RWPE1 (cell line): ENCODE measurements around the gene IKZF4.

Source experiments
- CTCF ChIA-PET: fragments of 350-600 bp; sonication (Branson Sonifier 250); formaldehyde crosslinking; extraction: SDS; loops from one replicate; lab custom pipeline; 2021; lab: Yijun Ruan, JAX
- POLR2A ChIA-PET: fragments of 400-600 bp; formaldehyde crosslinking; extraction: SDS; loops from one replicate; lab custom pipeline; 2020; ENCODE audit warnings: antibody characterized with exemption; ENCODE audit not compliant: low non-redundant PET; lab: Yijun Ruan, JAX
- DNase-seq: peaks from one replicate; pipeline ENCODE4 v3.0.0; 2012; ENCODE audit warnings: low spot score
- H3K27ac ChIP-seq: fragments of 450-650 bp; 2 replicates; pipeline ENCODE4 v1.5.1; 2017
- TF ChIP-seq, protein P1 (sequence below): fragments of 450-650 bp; conservative IDR thresholded peaks from 2 replicates; pipeline ENCODE4 v1.5.1; 2017; ENCODE audit warnings: low read depth, mild to moderate bottlenecking

Gene IKZF4

DNA sequence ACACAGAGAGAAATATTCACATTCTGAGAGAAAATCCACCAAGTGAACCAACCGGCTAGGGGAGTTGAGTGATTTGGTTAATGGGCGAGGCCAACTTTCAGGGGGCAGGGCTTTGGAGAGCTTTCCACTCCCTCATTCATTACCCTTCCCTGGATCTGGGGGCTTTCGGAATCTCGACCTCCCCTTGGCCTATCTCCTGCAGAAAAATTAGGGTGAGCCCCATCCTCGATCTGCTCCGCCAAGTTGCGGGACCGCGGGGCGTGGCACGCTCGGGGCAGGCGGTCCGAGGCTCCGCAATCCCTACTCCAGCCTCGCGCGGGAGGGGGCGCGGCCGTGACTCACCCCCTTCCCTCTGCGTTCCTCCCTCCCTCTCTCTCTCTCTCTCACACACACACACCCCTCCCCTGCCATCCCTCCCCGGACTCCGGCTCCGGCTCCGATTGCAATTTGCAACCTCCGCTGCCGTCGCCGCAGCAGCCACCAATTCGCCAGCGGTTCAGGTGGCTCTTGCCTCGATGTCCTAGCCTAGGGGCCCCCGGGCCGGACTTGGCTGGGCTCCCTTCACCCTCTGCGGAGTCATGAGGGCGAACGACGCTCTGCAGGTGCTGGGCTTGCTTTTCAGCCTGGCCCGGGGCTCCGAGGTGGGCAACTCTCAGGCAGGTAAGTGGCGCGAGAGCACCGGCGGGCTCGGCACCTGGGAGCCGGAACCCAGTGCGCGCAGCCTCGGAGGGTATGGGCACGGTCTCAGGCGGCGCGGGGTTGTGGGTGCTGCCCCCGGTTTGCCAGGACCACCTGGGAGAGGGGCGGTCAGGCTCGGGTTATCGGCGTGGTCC lies 59.1 kb downstream of the IKZF4 start, which contains the start of gene ERBB3:
Gene ERBB3, plus strand, starts transcription at position 443 of the 833 bp plus-strand sequence. Its CDS starts 136 bp downstream, at position 579.
- ChIA-PET POLR2A (interaction anchor here (0.6 kb wide), 1 partner anchor 24 kb away, joined by 5 read pairs; the partner anchor contains the start of gene PA2G4), CTCF (interaction anchor here (0.6 to 1.8 kb wide), 16 partner anchors 11 to 948 kb away, joined by 3 to 10 read pairs (median 4); partner anchors contain the start of genes PA2G4, SMARCC2, SUOX and ZC3H10)
- H3K27ac ChIP-seq = peak within 1 kb of the TSS; percentile 80
- TF ChIP-seq, protein P1, sequence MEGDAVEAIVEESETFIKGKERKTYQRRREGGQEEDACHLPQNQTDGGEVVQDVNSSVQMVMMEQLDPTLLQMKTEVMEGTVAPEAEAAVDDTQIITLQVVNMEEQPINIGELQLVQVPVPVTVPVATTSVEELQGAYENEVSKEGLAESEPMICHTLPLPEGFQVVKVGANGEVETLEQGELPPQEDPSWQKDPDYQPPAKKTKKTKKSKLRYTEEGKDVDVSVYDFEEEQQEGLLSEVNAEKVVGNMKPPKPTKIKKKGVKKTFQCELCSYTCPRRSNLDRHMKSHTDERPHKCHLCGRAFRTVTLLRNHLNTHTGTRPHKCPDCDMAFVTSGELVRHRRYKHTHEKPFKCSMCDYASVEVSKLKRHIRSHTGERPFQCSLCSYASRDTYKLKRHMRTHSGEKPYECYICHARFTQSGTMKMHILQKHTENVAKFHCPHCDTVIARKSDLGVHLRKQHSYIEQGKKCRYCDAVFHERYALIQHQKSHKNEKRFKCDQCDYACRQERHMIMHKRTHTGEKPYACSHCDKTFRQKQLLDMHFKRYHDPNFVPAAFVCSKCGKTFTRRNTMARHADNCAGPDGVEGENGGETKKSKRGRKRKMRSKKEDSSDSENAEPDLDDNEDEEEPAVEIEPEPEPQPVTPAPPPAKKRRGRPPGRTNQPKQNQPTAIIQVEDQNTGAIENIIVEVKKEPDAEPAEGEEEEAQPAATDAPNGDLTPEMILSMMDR = no peak
- peak; percentile 97 for DNase-seq

DNA sequence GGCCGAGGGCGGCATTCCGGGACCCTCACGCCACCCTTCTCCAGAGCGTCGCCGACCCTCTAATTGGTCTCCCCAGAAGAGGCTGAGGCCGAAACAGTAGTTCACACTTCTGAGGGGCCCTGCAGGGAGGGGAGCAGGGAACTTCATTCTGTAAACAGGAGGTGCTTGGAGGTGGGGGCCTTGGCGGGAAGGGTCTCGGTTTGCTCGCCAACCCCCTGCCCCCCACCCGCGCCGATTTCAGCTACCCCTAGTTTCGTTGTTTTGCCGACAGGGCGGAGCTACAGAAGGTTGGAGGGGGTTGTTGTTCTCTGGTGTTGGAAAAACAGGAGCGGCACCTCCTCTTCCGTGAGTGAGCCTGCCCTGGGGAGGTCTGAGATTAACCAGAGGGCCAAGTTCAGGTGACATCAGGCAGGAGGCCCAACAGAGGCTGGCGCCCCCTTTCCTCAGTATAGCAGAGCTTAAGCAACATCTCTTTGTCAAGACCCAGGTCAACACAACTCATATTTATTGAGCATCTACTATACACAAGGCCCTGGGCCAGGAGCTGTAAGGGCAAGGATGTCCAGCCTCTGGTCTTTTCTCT lies 59.8 kb downstream of the IKZF4 start:
- H3K27ac ChIP-seq = peak overlapping the region; percentile 80
- POLR2A ChIA-PET = interaction anchor here (0.6 kb wide), 2 partner anchors 408 to 643 kb away, joined by 3 to 6 read pairs; no protein-coding TSS in a partner anchor
- TF ChIP-seq, protein P1 = no peak
- DNase-seq = no peak
- CTCF ChIA-PET = interaction anchor here (0.6 to 1.8 kb wide), 5 partner anchors 11 to 154 kb away, joined by 3 to 7 read pairs (median 3); no protein-coding TSS in a partner anchor

GRCh38 chr12:56081393-56082347 lies 60.8 kb downstream of the IKZF4 start:
- DNase-seq = no peak
- TF ChIP-seq, protein P1 = no peak
- POLR2A ChIA-PET = no interaction called here
- H3K27ac ChIP-seq = no peak overlapping the region; the same call in 1 of the 2 replicates
- CTCF ChIA-PET = interaction anchor here (0.6 kb wide), 1 partner anchor 96 kb away, joined by 3 read pairs; no protein-coding TSS in a partner anchor

- H3K27ac ChIP-seq = no peak overlapping the region
- ChIA-PET POLR2A (interaction anchor here (0.5 kb wide), 1 partner anchor 145 kb away, joined by 4 read pairs; no protein-coding TSS in a partner anchor), CTCF (no interaction called here)
- no peak for DNase-seq
- TF ChIP-seq, protein P1 = no peak
Measured at GRCh38 chr12:56082382-56082781, 61.5 kb downstream of the IKZF4 start.

DNA sequence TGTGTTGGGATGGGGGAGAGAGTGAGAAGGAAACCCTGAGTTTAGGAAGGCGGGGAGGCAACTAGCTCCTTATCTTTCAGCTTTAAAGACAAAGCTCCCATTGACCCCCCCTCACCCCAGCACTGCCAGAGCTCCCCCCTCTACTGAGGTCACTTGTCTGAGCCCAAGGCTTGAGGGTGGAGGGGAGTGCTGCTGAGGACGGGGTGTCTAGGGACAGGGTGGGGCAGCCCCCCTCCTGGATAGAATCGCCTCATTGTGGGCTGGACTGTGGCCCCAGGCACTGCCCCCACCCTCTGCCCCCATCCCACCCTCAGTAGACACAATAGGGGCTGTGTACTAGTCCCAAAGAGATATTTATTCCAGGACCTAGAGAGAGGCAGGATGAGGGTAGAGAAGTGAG lies 62.1 kb downstream of the IKZF4 start:
- ChIA-PET CTCF (interaction anchor here (0.7 kb wide), 1 partner anchor 37 kb away, joined by 4 read pairs; no protein-coding TSS in a partner anchor), POLR2A (interaction anchor here (0.5 kb wide), 1 partner anchor 144 kb away, joined by 4 read pairs; no protein-coding TSS in a partner anchor)
- TF ChIP-seq, protein P1 = no peak
- DNase-seq = no peak
- no peak overlapping the region for H3K27ac ChIP-seq
